Measurements from ENCODE around the gene IL18R1.

- TF ChIP-seq CTCF (IDR thresholded peaks at IDR 0.05) (no peak), POLR2A (IDR thresholded peaks at IDR 0.05) (no peak), EP300 (IDR thresholded peaks at IDR 0.05) (no peak)
Observed at GRCh38 chr2:102386004-102386403, 30.4 kb downstream of the IL18R1 start.

Data from sigmoid colon (tissue), 4 donors.